Activated CD4-positive, alpha-beta T cell treated with anti-CD3 and anti-CD28 coated beads for 4 hours (primary cell): ENCODE results near the gene BLOC1S3.

Source experiments
- DNase-seq, 2 donors: peaks; one replicate each; pipeline ENCODE4 v3.0.0-alpha.2; 2020

The BLOC1S3 gene

DNA sequence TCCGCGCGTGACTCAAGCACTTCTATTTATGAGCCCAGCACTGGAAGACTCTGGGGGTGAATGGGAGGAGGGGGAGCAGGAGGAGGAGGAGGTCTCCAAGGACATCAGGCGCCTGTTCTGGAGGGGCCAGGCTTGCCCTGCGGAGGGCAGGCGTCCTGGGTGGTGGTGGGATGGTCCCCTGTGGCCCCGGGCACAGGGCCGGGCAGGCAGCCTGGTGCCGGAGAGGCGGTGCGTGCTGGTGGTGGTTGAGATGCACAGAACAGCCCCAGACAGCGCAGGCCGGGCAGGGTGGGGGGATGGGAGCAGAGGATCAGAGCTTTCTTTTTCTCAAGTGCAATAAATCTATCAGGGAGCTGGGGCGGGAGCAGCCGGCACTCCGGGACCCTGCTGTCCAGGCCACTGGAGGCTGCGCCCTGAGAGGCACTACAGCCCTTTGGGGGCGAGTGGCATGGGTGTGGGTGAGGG lies 31.8 kb upstream of the BLOC1S3 start:
- no peak for DNase-seq

DNA sequence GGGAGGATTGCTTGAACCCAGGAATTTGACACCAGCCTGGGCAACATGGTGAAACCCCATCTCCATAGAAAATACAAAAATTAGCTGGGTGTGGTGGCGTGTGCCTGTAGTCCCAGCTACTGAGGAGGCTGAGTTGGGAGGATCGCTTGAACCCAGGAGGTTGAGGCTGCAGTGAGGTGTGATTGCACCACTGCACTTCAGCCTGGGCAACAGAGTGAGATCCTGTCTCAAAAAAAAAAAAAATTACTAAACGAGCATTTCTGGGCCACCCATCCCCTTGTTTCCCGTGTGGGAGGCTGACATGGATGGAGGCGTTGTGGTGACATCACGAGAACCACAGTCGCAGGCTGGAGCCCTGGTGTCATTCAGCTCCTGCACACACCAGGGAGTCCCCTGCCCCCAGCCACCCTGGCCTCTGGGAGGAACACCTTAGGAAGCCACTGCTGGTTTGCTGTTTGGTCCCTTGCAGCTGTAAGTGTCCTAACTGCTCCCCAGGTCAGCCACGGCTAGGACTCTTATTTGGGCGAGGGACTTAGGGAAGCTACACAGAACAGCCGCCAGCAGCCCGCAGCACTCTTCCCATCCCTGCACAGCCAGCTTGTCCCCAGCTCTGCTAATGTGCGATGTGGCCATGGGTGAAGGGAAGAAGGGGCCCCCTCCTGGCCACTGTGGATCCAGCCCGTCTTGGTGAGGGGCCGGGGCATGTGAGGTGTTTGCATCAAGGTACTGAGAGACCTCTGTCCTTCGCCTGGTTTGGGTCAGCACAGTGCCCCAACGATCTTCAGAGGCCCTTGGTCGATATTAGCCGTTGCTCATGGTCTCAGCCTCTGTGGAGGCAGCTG lies 30.5 kb upstream of the BLOC1S3 start:
- no peak for DNase-seq

DNA sequence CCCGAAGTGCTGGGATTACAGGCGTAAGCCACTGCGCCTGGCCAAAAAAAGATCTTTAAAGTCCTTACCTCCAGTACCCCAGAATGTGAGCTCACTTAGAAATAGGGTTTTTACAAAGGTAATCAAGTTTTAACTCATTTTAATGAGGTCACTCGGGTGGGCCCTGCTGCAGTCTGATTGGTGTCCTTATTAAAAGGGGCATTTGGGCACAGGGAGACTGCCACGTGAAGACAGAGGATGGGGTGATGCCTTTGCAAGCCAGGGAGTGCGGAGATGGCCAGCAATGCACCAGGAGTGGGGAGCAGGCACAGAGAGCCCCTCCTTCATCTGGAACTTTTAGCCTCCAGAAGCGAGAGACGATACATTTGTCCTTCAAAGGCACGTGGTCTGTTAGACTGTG lies 29.5 kb upstream of the BLOC1S3 start:
- no peak for DNase-seq

DNA sequence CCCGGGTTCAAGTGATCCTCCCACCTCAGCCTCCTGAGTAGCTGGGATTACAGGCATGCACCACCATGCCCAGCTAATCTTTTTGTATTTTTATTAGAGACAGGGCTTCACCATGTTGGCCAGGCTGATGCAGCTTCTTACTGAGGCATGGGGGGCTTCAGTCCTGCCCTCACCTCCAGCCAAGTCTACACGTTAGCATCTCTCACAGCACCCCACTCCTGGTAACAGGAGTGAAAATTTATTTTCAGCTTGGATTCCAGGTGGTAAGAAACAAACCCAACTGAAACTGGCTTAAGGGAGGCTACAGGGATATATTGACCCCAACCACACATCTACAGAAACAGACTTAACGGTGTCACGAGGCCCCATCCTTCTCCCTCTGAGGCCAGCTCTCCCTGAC lies 28.4 kb upstream of the BLOC1S3 start:
- no peak for DNase-seq

DNA sequence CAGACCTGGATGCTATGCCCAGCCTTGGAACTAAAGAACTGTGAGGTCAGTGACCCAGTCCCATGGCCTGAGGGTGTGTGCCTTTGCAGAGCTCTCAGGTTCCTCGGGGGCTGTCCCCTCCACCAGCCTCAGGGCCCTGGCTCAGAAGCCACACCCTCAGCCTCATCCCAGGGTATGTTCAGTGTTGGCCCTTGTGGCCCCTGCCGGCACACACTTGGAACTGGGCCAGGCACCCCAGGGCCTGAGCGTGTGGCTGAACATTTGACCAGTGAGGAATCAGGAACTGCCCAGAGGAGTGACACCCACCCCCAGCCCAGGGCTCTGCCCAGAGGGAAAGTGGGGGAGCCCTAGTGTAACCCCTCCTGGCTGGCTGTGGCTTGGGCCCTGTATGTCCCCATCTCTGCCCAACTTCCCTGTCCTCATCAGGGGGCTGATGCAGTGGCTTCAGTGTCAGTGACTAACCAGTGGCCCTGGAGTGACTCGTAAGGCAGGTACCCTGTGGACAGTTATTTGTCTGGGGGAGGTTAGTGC lies 27.8 kb upstream of the BLOC1S3 start:
- no peak for DNase-seq

DNA sequence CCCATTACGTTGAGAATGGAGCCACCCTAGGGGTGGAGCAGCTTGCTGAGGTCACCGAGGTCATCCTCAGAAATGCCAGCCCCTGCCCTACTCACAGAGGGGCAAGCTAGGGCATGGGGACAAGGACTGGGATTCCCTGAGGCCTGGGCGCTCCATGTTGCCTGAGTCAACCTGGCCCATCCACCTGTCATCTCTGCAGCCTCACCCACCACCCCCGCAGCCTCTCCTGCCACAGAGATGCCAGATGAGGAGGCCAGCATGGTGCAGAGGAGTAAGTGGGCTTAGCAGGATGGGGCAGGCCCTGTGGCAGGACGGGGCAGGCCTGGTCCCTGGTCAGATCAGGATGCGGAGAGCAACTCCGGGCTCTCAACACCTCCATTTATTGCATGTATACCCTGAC lies 27.3 kb upstream of the BLOC1S3 start:
- DNase-seq: no peak

DNA sequence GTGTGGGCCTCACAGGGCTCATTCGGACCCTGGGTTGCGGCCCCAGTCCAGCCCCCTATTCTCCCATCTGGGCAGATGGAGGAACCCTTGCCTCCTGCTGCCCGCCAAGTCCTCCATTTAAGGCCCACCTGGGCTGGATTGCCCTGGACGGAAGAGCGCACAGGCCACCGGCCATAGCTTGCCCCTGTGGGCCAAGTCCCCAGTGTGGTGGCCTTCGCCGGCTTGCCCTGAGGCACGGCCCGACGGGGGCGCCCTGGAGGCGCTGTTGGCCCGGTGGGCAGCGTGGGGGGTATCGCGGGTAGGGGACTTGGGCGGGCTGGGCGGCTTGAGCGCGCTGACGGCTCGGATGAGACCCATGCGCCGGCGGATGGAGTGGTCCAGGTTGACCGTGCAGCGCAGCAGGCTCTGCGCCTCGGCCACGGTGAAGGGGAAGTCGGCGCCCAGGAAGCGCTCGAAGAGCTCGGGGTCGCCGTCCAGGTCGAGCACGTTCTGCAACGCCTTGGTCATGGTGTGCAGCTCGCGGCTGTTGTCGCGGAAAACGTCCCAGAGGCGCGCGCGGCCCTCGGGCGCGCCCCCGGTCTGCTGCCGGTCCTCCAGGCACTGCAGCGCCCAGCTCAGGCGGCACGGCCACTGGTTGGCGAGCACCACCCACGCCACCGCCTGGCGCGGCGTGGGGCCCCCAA lies 26.6 kb upstream of the BLOC1S3 start:
- DNase-seq: no peak

DNA sequence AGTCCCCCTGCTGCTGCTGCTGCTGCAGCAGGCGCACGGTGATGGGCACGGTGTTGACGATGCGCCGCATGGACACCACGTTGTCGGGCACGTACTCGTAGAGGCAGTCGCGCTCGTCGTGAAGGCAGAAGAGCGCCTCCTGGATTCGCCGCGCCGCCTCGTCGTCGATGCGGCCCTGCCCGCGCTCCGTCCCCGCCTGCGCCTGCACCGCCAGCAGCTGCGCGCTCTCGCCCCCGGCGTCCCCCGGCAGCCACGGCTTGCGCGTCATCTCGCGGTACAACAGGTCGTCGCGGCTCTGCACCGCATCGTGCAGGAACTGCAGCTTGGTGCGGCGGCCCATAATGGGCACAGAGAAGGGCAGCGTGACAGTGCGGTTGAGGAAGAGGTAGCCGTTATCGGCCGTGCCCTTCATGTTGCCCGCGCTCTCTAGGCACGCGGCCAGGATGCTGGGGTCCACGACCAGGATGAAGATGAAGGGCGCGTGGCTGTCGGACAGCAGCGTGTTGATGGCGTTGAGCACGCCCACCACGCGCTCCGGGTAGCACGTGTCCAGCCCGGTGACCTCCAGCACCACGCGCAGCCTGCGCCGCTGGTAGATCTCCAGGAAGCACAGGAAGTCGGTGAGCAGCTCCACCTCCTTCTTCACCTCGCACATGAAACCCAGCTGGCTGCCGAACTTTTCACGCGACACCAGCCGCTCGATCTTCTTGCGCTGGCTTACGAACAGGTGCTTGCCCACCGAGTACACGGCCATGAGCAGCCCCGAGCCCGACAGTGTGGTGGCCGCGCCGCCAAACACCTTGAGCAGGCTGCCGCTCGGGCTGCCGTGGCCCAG lies 25.9 kb upstream of the BLOC1S3 start:
- peak; percentile 38 to 52 for DNase-seq

DNA sequence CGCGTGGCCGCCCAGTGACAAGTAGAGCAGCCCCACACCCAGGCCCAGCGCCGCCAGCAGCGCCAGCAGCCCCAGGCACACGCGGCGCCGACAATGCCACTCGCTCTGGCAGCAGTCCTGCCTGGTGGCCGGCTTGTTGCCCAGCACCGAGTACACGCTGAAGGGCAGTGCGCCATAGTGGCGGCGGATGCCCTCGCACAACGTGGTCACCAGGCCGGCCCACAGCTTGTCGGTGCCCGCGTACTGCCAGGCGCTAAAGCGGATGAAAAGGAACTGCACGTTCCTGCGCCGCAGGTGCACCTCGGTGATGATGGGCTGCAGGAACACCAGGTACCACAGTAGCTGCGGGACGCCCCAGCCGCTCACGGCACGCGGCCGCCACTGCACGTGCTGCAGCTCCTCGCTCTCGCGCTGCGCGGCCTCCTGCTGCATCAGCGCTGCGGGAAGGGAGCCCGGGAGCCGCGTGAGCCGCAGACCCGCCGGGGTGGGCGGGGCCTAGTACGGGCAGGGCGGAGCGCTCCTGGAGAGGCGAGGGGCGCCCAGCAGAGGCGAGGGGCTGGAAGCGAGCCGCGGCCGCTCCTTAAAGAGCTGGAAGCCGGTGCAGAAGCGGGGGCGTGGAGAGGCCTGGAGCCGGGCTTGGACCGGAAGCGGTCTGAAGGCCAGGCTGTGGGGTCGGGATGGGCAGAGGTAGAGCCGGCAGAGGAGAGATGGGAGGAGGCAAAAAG lies 25.1 kb upstream of the BLOC1S3 start:
- peak; percentile 41 to 42 for DNase-seq

DNA sequence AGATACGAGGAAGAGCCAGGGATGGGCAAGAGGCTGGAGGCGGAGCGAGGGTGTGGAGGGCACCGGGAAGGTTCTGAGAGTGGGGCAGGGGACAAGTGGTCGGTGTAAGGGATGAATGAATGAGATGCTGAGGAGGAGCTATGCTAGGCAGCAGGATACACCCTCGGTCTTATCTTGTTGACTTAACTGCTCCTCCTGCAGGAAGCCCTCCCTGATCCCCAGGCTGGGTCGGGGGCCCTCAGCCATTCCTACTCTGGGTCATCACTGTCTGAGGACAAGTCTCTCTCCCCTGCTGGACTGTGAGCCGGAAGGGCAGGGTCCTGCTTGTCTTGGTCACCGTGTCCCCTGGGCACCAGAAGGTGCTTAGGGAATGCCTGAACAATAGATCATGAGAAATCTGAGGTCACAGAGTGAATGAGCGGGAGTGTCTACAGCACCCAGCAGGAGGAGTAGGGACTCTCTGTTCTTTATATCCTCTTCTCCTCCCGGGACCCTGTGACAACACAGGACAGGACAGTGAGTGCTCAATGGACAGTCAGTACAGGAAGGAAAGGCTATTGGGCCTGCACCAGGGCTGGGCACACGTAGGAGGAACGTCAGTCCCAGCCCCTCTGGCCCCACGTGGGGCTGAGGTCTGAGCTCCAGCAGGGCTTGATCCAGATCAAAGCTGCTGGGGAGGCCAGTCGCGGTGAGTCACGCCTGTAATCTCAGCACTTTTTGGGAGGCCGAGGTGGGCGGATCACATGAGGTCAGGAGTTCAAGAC lies 24.3 kb upstream of the BLOC1S3 start:
- no peak for DNase-seq

DNA sequence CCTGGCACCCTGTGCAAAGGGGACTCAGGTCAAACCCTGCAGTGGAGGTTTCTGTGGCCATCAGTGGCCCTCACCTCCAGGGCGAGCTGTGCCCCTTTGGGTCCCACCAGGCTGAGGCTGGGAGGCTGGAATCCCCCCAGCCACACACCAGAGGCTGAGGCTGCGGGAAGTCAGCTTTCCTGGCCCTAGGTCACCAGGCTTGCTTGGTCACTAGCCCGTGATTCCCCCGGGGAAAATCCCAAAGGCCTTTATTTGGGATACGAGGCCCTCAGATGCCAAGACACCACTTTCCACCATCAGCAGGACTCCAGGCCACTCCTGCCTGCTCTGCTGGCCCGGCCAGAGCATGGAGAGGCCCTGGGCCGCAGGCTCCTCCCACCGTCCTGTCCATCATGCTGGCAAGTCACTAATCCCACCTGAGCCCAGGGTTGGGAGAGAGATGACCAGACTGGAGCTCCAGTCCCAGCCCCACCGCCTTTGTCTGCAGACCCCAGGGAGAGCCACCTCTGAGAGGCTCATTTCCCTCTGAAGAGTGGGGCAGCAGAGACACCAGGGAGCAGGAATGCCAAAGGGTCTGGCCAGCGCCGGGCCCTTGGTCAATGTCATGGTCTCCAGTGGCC lies 22.5 kb upstream of the BLOC1S3 start:
- no peak for DNase-seq

DNA sequence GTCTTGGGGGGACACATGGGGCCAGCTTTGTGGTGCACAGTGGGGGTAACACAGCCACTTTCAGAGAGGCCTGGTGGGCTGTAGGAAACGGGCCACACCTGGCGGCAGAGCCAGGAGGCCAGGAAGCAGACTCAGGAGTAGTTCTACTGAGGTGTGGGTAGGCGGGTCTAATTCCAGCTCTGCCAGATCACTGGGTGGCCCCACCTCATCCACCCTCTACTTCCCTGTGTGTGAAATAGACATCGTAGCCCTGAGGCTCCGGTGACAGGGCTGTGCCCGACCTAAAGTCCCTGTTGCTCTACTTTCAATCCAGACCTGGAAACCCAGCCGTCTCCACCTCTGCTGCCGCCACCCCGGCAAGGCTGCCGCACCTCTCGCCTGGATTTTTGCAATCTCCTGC lies 21.8 kb upstream of the BLOC1S3 start:
- no peak for DNase-seq

DNA sequence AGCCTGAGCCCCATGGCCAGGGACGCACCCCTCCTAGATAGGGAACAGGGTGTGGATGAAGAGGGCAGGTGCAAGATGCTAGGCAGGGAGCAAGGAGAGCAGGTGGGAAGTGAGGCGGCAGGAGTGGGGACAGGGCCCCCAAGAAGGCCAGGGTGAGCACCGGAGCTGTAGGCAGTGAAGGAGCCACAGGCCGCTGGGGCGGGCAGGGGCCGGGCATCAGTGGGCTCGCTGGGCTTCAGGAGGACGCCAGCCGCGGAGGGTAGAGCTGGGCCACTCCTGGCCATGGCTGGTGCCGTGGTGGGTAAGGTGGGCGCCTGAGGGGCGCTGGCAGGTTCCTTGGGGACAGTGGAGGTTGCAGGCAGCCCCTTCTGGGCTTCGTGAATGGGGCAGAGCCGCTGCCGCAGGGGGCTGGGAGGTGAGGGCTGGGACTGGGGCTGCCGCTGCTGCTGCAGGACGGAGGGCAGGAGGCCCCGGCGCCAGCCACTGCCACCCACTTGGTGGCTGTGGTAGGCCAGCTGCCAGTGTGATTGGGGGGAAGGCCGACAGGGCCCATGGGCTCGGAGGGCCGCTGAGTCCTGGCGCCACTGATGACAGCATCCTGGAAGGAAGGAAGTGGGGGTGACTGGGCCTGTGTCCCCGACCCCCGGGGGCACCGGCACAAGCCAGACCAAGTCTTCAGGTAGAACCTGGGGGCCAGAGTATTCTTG lies 19.9 kb upstream of the BLOC1S3 start:
- DNase-seq: no peak

DNA sequence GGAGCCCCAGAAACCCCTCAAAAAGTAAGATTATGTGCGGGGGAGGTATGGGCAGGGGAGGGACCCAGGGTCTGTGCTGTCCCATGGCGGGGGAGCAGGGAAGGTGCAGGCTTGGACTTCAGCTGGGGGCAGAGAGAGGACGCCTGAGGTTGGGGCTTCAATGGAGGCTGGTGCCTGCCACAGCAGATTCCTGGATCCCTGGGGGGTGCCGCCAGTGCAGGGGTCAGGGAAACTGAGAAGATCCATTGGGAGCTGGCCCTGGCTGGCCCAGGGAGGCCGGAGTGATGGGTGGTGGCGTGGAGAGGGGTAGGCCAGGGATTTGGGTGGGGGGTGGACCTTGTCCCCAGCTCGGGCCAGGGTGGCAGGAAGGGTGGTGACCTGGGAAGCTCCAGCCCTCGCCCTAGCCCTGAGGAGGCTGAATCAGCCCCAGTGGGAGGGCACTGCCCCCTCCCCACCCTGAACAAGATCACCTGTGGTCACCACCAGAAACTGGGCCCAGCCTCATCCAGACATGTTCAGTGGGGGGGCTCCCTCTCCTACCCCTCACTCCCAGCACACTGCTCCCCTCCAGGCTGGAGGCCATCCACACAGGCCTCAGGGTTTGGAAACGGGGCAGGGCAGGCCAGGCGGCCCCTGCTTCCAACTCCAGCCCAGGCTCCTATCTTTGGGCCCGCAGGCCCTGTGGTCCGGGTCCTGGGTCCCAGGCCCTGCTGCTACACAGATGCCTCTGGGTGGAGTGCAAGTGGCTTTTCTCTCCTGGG lies 19.2 kb upstream of the BLOC1S3 start:
- DNase-seq: no peak

DNA sequence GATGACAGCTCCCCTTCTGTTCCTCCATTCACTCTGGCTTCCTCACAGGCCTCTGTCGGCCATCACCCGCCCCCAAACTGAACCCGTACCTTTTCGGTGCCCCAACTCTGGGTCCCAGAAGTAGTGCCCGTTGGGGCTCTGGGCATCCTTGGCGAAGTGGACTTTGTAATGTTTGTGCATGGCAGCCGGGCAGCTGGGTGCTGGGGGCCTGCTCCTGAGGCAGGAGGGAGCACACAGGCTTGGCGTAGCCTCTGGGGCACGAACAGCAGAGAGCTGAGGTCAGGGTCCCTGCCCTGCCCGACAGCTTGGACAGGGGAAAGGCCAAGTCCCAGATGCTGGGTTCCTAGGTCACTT lies 18.6 kb upstream of the BLOC1S3 start:
- DNase-seq: no peak

DNA sequence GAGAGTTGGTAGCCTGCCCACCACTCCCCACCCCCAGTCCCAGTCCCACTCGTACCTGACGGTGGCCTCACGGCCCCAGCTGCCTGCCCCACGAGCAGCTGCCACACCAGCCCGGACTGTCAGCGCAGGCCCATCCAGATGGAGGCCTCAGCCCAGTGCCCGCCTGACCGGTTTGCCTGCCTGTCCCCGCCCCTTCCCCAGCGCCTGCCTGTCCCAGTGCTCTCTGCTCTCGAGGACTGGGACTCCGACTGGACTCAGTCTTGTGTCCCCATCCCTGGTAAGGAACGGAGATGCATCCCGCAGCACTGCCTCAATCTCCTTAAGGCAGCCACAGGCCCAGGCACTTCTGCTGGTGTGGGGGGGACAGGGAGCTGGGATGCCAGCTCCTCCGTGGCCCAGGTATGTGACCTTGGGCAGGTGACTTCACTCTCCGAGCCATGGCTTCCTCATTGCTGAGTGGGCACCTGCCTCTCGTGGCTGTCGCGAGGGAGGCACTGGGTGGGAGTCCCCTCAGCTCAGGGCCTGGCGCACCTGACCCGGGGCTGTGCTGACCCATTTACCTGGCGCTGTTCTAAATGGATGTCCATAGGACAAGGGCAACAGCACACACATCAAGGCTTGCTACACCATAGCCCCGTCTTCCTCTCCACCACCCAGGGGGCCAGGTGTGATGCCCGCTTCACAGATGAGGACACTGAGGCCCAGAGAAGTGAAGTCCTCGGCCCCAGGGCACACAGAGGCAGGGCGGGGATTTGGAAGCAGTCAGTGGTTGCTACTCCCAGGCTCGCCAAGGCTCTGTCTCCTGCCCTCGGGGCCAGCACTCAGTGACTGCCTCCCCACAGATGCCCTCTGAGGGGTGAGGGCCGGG lies 17.5 kb upstream of the BLOC1S3 start, which contains the start of gene NKPD1:
NKPD1 (minus strand) TSS at position 113 of the 868 bp plus-strand sequence. CDS start 832 bp downstream, outside the sequence.
- DNase-seq: no peak

DNA sequence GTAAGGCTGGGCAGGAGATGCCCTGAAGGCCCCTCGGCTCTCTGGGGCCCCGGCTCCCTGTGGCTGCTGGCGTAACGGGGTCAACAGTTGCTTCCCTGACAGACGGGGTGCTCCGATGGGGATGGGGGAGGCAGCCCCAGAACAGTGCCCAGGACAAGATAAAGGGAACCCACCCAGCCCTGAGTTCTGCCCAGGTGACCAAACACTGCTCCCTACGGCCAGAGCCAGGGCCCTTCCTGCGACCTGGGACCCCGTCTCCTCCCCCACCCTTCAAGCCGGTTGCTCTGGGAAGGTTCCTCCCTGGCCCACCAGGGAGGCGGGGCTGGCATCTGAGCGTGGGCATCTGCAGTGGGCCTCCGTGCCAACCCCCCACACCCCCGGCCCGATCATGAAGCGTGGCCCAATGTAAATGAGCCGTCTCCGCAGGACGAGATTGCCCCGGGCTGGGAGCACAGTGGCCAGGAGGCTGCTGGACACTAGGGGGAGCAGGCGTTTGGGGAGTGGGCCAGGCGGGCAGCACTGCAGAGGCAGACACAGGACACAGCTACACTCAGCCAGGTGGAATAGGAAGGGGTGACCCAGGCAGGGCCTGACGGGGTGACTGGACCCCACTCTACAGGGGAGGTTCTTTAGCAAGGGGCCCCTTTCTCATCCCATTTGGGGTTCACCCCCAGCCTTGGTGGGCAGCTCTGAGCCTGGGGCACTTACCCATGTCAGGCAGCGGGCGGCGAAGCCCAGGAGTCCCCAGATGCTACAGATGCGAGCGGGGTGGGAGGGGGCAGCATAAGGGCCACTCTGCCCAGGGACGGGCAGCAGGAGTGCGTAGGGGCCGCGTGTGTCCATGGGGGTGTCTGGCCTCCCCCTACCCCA lies 16.6 kb upstream of the BLOC1S3 start:
- no peak for DNase-seq
